Neural progenitor cell (in vitro differentiated cells): ENCODE results near the gene EFNA3. TPM values are rescaled to one million over a fixed set of nuclear protein-coding genes. Genes with fewer than 3 reads are reported as not detected.

Experiments used
- DNase-seq: peaks from one replicate; pipeline ENCODE4 v3.0.0-alpha.2; 2016; ENCODE audit warnings: low spot score
- H2AFZ ChIP-seq: fragments of 200-600 bp; sonication (generic); replicated peaks from 2 replicates; pipeline ENCODE4 v1.6.1; 2016; ENCODE audit warnings: antibody characterized with exemption
- H3F3A ChIP-seq: fragments of 200-600 bp; sonication (generic); 2 replicates; pipeline ENCODE4 v1.6.1; 2016; ENCODE audit warnings: antibody characterized with exemption, low read depth
- H3K27ac ChIP-seq: fragments of 200-600 bp; sonication (generic); 2 replicates; pipeline ENCODE4 v1.5.1; 2016; ENCODE audit warnings: mild to moderate bottlenecking
- H3K27me3 ChIP-seq: fragments of 200-600 bp; sonication (generic); 2 replicates; pipeline ENCODE4 v1.6.1; 2016; ENCODE audit warnings: mild to moderate bottlenecking, moderate library complexity
- H3K36me3 ChIP-seq: fragments of 200-600 bp; sonication (generic); 2 replicates; pipeline ENCODE4 v1.5.1; 2016
- H3K4me1 ChIP-seq: fragments of 200-600 bp; sonication (generic); 2 replicates; pipeline ENCODE4 v1.6.1; 2016; ENCODE audit warnings: mixed run types
- H3K4me2 ChIP-seq: fragments of 200-600 bp; sonication (generic); 2 replicates; pipeline ENCODE4 v1.6.1; 2016
- H3K4me3 ChIP-seq: fragments of 200-600 bp; sonication (generic); 2 replicates; pipeline ENCODE4 v1.5.1; 2016
- H3K79me2 ChIP-seq: fragments of 200-600 bp; sonication (generic); 2 replicates; pipeline ENCODE4 v1.6.1; 2016; ENCODE audit warnings: low read depth
- H3K9ac ChIP-seq: fragments of 200-600 bp; sonication (generic); 2 replicates; pipeline ENCODE4 v1.6.1; 2016
- H3K9me3 ChIP-seq: fragments of 200-600 bp; sonication (generic); 2 replicates; pipeline ENCODE4 v1.5.1; 2016; ENCODE audit warnings: low read depth
- H4K20me1 ChIP-seq: fragments of 200-600 bp; sonication (generic); 2 replicates; pipeline ENCODE4 v1.6.1; 2016; ENCODE audit warnings: low read depth
- H3K27ac Mint-ChIP-seq: 3 replicates; pipeline ENCODE4 v1.8.0; 2021; ENCODE audit warnings: mixed read lengths
- H3K27me3 Mint-ChIP-seq: 2 replicates; pipeline ENCODE4 v1.8.0; 2022; ENCODE audit warnings: low read depth, mild to moderate bottlenecking, inconsistent platforms, moderate library complexity, mixed read lengths; ENCODE audit not compliant: insufficient read depth
- H3K36me3 Mint-ChIP-seq: 3 replicates; pipeline ENCODE4 v1.8.0; 2021; ENCODE audit warnings: mixed read lengths
- H3K4me1 Mint-ChIP-seq: 3 replicates; pipeline ENCODE4 v1.8.0; 2021; ENCODE audit warnings: mixed read lengths
- H3K4me3 Mint-ChIP-seq: 3 replicates; pipeline ENCODE4 v1.8.0; 2021; ENCODE audit warnings: mild to moderate bottlenecking, moderate library complexity, mixed read lengths
- H3K9me3 Mint-ChIP-seq: 3 replicates; pipeline ENCODE4 v1.8.0; 2020; ENCODE audit warnings: mixed read lengths
- EZH2 ChIP-seq: fragments of 200-600 bp; sonication (generic); IDR thresholded peaks from 2 replicates; pipeline ENCODE4 v1.6.1; 2017; ENCODE audit warnings: antibody characterized with exemption, mild to moderate bottlenecking, moderate library complexity
- EZH2phosphoT487 ChIP-seq: fragments of 200-600 bp; sonication (generic); IDR thresholded peaks from 2 replicates; pipeline ENCODE4 v1.6.1; 2017; ENCODE audit warnings: antibody characterized with exemption
- total RNA-seq: library from RNA; depleted of rRNA; stranded (reverse); fragments of >200 nt; gene quantifications from 2 replicates; pipeline ENCODE4 v1.2.3, GENCODE V29; 2015; ENCODE audit warnings: low replicate concordance
- TF ChIP-seq, protein P1 (sequence below): fragments of 200-600 bp; sonication (generic); IDR thresholded peaks from 2 replicates; pipeline ENCODE4 v1.5.1; 2017; ENCODE audit warnings: antibody characterized with exemption, mild to moderate bottlenecking

EFNA3 gene
- total RNA-seq, 1 donor from 2014 or later, result 4.0 TPM

- peak overlapping the region; percentile 98 for H3K4me2 ChIP-seq
- Mint-ChIP-seq H3K36me3 (no peaks in the 10 kb centered on the region), H3K4me3 (peak overlapping the region; percentile 94), H3K4me1 (peaks cover 49% of the 10 kb centered on the region), H3K27me3 (peaks cover 38% of the 10 kb centered on the region), H3K27ac (peak overlapping the region; percentile 48), H3K9me3 (no peaks in the 10 kb centered on the region)
- peaks cover 30% of the 10 kb centered on the region for H3K4me1 ChIP-seq
- H3F3A ChIP-seq, result peaks cover 62% of the 10 kb centered on the region
- H3K27ac ChIP-seq, result no peak overlapping the region
- H3K9ac ChIP-seq, result no peak overlapping the region
- DNase-seq, result no peak
- peaks cover 78% of the 10 kb centered on the region for H3K27me3 ChIP-seq
- no peaks in the 10 kb centered on the region for H3K36me3 ChIP-seq
- H3K4me3 ChIP-seq, result peak overlapping the region; percentile 80
- H2AFZ ChIP-seq, result no peak overlapping the region
- peaks cover 15% of the 10 kb centered on the region for H4K20me1 ChIP-seq
- no peaks in the 10 kb centered on the region for H3K9me3 ChIP-seq
- H3K79me2 ChIP-seq, result no peaks in the 10 kb centered on the region
- TF ChIP-seq, protein P1, sequence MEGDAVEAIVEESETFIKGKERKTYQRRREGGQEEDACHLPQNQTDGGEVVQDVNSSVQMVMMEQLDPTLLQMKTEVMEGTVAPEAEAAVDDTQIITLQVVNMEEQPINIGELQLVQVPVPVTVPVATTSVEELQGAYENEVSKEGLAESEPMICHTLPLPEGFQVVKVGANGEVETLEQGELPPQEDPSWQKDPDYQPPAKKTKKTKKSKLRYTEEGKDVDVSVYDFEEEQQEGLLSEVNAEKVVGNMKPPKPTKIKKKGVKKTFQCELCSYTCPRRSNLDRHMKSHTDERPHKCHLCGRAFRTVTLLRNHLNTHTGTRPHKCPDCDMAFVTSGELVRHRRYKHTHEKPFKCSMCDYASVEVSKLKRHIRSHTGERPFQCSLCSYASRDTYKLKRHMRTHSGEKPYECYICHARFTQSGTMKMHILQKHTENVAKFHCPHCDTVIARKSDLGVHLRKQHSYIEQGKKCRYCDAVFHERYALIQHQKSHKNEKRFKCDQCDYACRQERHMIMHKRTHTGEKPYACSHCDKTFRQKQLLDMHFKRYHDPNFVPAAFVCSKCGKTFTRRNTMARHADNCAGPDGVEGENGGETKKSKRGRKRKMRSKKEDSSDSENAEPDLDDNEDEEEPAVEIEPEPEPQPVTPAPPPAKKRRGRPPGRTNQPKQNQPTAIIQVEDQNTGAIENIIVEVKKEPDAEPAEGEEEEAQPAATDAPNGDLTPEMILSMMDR, result no peak
- TF ChIP-seq EZH2 (no peak), EZH2phosphoT487 (no peak)
These were observed 735 bp upstream of the EFNA3 start for GRCh38 chr1:155077758-155078445.

GRCh38 chr1:155079210-155079486 lies 511 bp downstream of the EFNA3 start:
- peak overlapping the region; percentile 94 for H3K4me3 Mint-ChIP-seq
- Histone ChIP-seq H3K4me1 (peaks cover 31% of the 10 kb centered on the region), H3K79me2 (no peaks in the 10 kb centered on the region)

GRCh38 chr1:155079487-155080311 lies 1.1 kb downstream of the EFNA3 start:
- Mint-ChIP-seq H3K4me1 (peaks cover 58% of the 10 kb centered on the region), H3K27me3 (peaks cover 52% of the 10 kb centered on the region), H3K9me3 (no peaks in the 10 kb centered on the region), H3K4me3 (peak overlapping the region; percentile 94), H3K27ac (peak overlapping the region; percentile 14), H3K36me3 (no peaks in the 10 kb centered on the region)
- Histone ChIP-seq H3K9me3 (no peaks in the 10 kb centered on the region), H3K36me3 (no peaks in the 10 kb centered on the region), H3K27me3 (peaks cover 78% of the 10 kb centered on the region), H3K27ac (no peak overlapping the region), H3K79me2 (no peaks in the 10 kb centered on the region), H3K4me3 (peak overlapping the region; percentile 80), H3K4me1 (peaks cover 34% of the 10 kb centered on the region), H3K4me2 (peak overlapping the region; percentile 98), H3F3A (peaks cover 67% of the 10 kb centered on the region), H2AFZ (no peak overlapping the region), H4K20me1 (peaks cover 21% of the 10 kb centered on the region), H3K9ac (no peak overlapping the region)
- DNase-seq, result peak; percentile 46
- TF ChIP-seq, protein P1, result no peak
- TF ChIP-seq EZH2phosphoT487 (peak; percentile 62), EZH2 (peak; percentile 92)

More at GRCh38 chr1:155079210-155079486, 511 bp downstream of the EFNA3 start:
- Histone ChIP-seq H3K4me2 (peak overlapping the region; percentile 98), H3K9me3 (no peaks in the 10 kb centered on the region), H3K4me3 (peak overlapping the region; percentile 80), H3F3A (peaks cover 66% of the 10 kb centered on the region), H2AFZ (peak overlapping the region; percentile 22), H3K27me3 (peaks cover 78% of the 10 kb centered on the region), H3K36me3 (no peaks in the 10 kb centered on the region), H3K27ac (no peak overlapping the region), H3K9ac (no peak overlapping the region), H4K20me1 (peaks cover 21% of the 10 kb centered on the region)
- Mint-ChIP-seq H3K4me1 (peaks cover 53% of the 10 kb centered on the region), H3K27ac (peak overlapping the region; percentile 14), H3K9me3 (no peaks in the 10 kb centered on the region), H3K27me3 (peaks cover 49% of the 10 kb centered on the region), H3K36me3 (no peaks in the 10 kb centered on the region)
- TF ChIP-seq EZH2 (no peak), EZH2phosphoT487 (no peak)
- TF ChIP-seq, protein P1, result no peak
- no peak for DNase-seq
